Measurements from ENCODE around the gene CHML.

CHML gene

DNA sequence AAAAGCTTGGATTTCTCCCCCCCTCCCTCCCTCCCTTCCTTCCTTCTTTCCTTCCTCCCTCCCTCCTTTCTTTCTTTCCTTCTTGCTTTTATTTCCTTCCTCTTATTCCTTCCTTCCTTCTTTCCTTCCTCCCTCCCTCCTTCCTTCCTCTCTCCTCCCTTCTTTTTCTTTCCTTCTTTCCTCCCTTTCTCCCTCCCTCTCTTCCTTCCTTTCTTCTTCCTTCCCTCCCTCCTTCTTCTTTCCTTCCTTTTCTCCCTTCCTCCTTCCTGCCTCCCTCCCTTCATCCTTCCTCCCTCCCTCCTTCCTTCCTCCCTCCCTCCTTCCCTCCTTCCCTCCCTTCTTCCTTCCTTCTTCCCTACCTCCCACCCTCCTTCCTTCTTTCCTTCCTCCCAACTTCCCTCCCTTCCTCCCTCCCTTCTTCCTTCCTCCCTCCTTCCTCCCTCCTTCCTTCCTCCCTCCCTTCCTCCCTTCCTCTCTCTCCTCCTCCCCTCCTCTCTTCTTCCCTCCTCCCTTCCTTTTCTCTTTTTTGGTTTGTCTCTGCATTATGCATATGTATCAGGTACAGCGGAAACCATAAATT is 34.7 kb upstream of the CHML start:
- Histone ChIP-seq H3K4me2 (ENCODE audit: low read depth, low read length, poor library complexity, severe bottlenecking) (no peak overlapping the region), H3K9me3 (ENCODE audit: insufficient read depth, low read length) (no peaks in the 10 kb centered on the region), H2AFZ (ENCODE audit: low read depth, low read length, severe bottlenecking) (no peak overlapping the region), H3K9ac (ENCODE audit: low read length) (no peak overlapping the region), H3K79me2 (ENCODE audit: insufficient read depth, low read length) (no peaks in the 10 kb centered on the region), H3K36me3 (ENCODE audit: low read length) (no peaks in the 10 kb centered on the region), H3F3A (ENCODE audit: insufficient read depth) (no peaks in the 10 kb centered on the region), H3K27me3 (ENCODE audit: low read length) (no peaks in the 10 kb centered on the region), H4K20me1 (ENCODE audit: low read depth, low read length) (no peaks in the 10 kb centered on the region), H3K27ac (ENCODE audit: low read depth, low read length) (no peak overlapping the region), H3K4me3 (ENCODE audit: insufficient read depth, low read length, poor library complexity, severe bottlenecking) (no peak overlapping the region), H3K9me2 (replicated peaks; ENCODE audit: insufficient read depth, low read length) (no peaks in the 10 kb centered on the region)
- TF ChIP-seq, protein P1, sequence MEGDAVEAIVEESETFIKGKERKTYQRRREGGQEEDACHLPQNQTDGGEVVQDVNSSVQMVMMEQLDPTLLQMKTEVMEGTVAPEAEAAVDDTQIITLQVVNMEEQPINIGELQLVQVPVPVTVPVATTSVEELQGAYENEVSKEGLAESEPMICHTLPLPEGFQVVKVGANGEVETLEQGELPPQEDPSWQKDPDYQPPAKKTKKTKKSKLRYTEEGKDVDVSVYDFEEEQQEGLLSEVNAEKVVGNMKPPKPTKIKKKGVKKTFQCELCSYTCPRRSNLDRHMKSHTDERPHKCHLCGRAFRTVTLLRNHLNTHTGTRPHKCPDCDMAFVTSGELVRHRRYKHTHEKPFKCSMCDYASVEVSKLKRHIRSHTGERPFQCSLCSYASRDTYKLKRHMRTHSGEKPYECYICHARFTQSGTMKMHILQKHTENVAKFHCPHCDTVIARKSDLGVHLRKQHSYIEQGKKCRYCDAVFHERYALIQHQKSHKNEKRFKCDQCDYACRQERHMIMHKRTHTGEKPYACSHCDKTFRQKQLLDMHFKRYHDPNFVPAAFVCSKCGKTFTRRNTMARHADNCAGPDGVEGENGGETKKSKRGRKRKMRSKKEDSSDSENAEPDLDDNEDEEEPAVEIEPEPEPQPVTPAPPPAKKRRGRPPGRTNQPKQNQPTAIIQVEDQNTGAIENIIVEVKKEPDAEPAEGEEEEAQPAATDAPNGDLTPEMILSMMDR (IDR thresholded peaks at IDR 0.05; ENCODE audit: insufficient read depth, low read length, poor library complexity, severe bottlenecking) = no peak
- TF ChIP-seq EZH2phosphoT487 (conservative IDR thresholded peaks at IDR 0.05; ENCODE audit: low read length) = no peak

DNA sequence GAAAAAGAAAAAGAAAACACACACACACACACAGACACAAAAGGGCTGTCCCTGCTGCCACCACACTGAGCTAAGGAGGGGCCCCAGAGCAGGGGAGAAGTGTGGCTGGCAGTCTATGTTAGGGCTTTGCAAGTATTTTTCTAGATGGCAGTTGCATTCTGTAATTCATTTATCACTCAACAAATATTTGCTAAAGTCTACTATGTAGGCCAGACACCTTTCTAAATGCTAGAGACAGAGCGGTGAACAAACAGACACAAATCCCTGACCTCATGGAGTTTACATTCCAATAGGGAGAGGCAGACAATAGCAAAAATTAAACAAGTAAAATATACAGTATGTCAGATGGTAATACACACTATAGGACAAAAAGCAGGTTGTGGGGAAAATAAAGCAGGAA is 32.1 kb upstream of the CHML start:
- Histone ChIP-seq H3K4me3 (ENCODE audit: insufficient read depth, low read length, poor library complexity, severe bottlenecking) (no peak overlapping the region), H3F3A (ENCODE audit: insufficient read depth) (no peaks in the 10 kb centered on the region), H3K27ac (ENCODE audit: low read depth, low read length) (no peak overlapping the region), H3K36me3 (ENCODE audit: low read length) (no peaks in the 10 kb centered on the region), H3K79me2 (ENCODE audit: insufficient read depth, low read length) (no peaks in the 10 kb centered on the region), H3K4me2 (ENCODE audit: low read depth, low read length, poor library complexity, severe bottlenecking) (no peak overlapping the region), H3K9me2 (replicated peaks; ENCODE audit: insufficient read depth, low read length) (no peaks in the 10 kb centered on the region), H2AFZ (ENCODE audit: low read depth, low read length, severe bottlenecking) (no peak overlapping the region), H3K9me3 (ENCODE audit: insufficient read depth, low read length) (no peaks in the 10 kb centered on the region), H3K27me3 (ENCODE audit: low read length) (no peaks in the 10 kb centered on the region), H3K9ac (ENCODE audit: low read length) (no peak overlapping the region), H4K20me1 (ENCODE audit: low read depth, low read length) (no peaks in the 10 kb centered on the region)
- TF ChIP-seq, protein P1 (IDR thresholded peaks at IDR 0.05; ENCODE audit: insufficient read depth, low read length, poor library complexity, severe bottlenecking) = no peak
- TF ChIP-seq EZH2phosphoT487 (conservative IDR thresholded peaks at IDR 0.05; ENCODE audit: low read length) = no peak

DNA sequence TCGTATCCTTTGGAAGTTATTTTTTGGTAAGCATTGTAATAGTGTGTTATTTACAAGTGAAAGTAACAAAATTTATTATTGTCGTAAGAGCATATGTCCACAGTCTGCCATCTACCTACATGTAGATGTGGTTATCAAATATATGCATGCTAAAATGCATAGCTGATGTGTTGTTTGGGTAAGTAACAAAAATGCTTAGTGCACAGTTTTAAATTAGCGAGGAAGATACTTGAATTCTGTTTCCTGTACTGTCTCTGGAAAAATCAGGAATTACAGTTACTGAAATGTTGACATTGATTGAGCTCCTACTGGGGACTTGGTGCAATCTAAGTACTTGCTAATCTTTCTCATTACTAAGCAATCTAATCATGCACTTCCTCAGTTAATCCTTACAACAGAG is 26.2 kb upstream of the CHML start:
- H3F3A ChIP-seq (ENCODE audit: insufficient read depth) = no peaks in the 10 kb centered on the region
- TF ChIP-seq, protein P1 (IDR thresholded peaks at IDR 0.05; ENCODE audit: insufficient read depth, low read length, poor library complexity, severe bottlenecking) = no peak
- no peak for TF ChIP-seq EZH2phosphoT487 (conservative IDR thresholded peaks at IDR 0.05; ENCODE audit: low read length)
- H4K20me1 ChIP-seq (ENCODE audit: low read depth, low read length) = no peaks in the 10 kb centered on the region
- H3K79me2 ChIP-seq (ENCODE audit: insufficient read depth, low read length) = no peaks in the 10 kb centered on the region
- no peak overlapping the region for H3K4me2 ChIP-seq (ENCODE audit: low read depth, low read length, poor library complexity, severe bottlenecking)
- H3K9ac ChIP-seq (ENCODE audit: low read length) = no peak overlapping the region
- H3K9me2 ChIP-seq (replicated peaks; ENCODE audit: insufficient read depth, low read length) = no peaks in the 10 kb centered on the region
- no peaks in the 10 kb centered on the region for H3K36me3 ChIP-seq (ENCODE audit: low read length)
- H3K9me3 ChIP-seq (ENCODE audit: insufficient read depth, low read length) = no peaks in the 10 kb centered on the region
- H3K4me3 ChIP-seq (ENCODE audit: insufficient read depth, low read length, poor library complexity, severe bottlenecking) = no peak overlapping the region
- no peaks in the 10 kb centered on the region for H3K27me3 ChIP-seq (ENCODE audit: low read length)
- no peak overlapping the region for H3K27ac ChIP-seq (ENCODE audit: low read depth, low read length)
- H2AFZ ChIP-seq (ENCODE audit: low read depth, low read length, severe bottlenecking) = no peak overlapping the region
